ENCODE data around the gene APBA2.

- TF ChIP-seq CTCF (IDR thresholded peaks at IDR 0.05; ENCODE audit: low read depth, low read length) (no peak), POLR2A (IDR thresholded peaks at IDR 0.05; ENCODE audit: extremely low read depth, insufficient read length) (no peak)
These were observed 202.9 kb downstream of the APBA2 start for GRCh38 chr15:29088666-29089065.

All from NB4 (cell line).